Breast epithelium (tissue), 3 donors: ENCODE data around the gene SLC18A2.
A peak's percentile ranks its signal among the peaks of the same experiment; 100 is the strongest.

ENCODE experiments used
- CTCF ChIP-seq, 3 donors: fragments of 450-650 bp; IDR thresholded peaks; one replicate each; pipeline ENCODE4 v1.5.1; 2016 to 2017; ENCODE audit warnings: antibody characterized with exemption in 3 of 3, mild to moderate bottlenecking in 3 of 3, moderate library complexity in 3 of 3
- POLR2A ChIP-seq: fragments of 450-650 bp; IDR thresholded peaks from one replicate; pipeline ENCODE4 v1.6.1; 2016; ENCODE audit warnings: antibody characterized with exemption, mild to moderate bottlenecking, moderate library complexity
- POLR2AphosphoS5 ChIP-seq, 3 donors: sonication (generic); formaldehyde crosslinking; IDR thresholded peaks; one replicate each; pipeline ENCODE4 v1.6.1; 2017; ENCODE audit warnings: antibody characterized with exemption in 3 of 3

GRCh38 chr10:117320050-117320665 lies 79.2 kb downstream of the SLC18A2 start:
- TF ChIP-seq CTCF (IDR thresholded peaks at IDR 0.05) (peak in 2 of 3 donors; percentile 34 to 46), POLR2A (no peak), POLR2AphosphoS5 (IDR thresholded peaks at IDR 0.05) (no peak)
